ENCODE data around the gene FAM187B. TPM values are rescaled to one million over a fixed set of nuclear protein-coding genes. Genes with fewer than 3 reads are reported as not detected.
A peak's percentile ranks its signal among the peaks of the same experiment; 100 is the strongest.

FAM187B gene
- total and polyA plus RNA-seq, 2 donors (not counting 1 experiment from before 2014, with no cell fraction given), result 0.25 TPM; not detected in 1

- Histone ChIP-seq H3K4me1 (ENCODE audit: control insufficient read depth in 2 of 2, insufficient read depth in 2 of 2, low read length in 2 of 2) (peaks cover 16 to 20% of the 10 kb centered on the region in 2 donors), H3K27ac (ENCODE audit: low read length in 2 of 2) (no peak overlapping the region), H3K4me2 (replicated peaks; ENCODE audit: low read depth, low read length, poor library complexity, severe bottlenecking) (peak overlapping the region; percentile 61), H3K36me3 (replicated peaks in 1 of 2; ENCODE audit: control extremely low read depth in 1 of 2, control insufficient read depth in 1 of 2, extremely low read depth in 1 of 2, insufficient read depth in 2 of 2, low read length in 1 of 2) (no peaks in the 10 kb centered on the region), H3K9me3 (ENCODE audit: control extremely low read depth in 1 of 3, control insufficient read depth in 2 of 3, insufficient read depth in 1 of 3, low read length in 2 of 3) (peaks cover 0 to 14% (median 0%) of the 10 kb centered on the region in 3 donors), H3K4me3 (ENCODE audit: control extremely low read depth in 1 of 5, extremely low read depth in 1 of 5, insufficient read depth in 1 of 5, low read depth in 2 of 5, low read length in 4 of 5) (no peak overlapping the region), H3K9ac (ENCODE audit: low read length) (no peak overlapping the region), H3K27me3 (replicated peaks in 1 of 4; ENCODE audit: control extremely low read depth in 1 of 4, control insufficient read depth in 3 of 4, insufficient read depth in 4 of 4, low read length in 3 of 4) (no peaks in the 10 kb centered on the region), H2AFZ (ENCODE audit: insufficient read depth, low read depth, low read length, poor library complexity, severe bottlenecking) (peak overlapping the region; percentile 29), H3K79me2 (ENCODE audit: control insufficient read depth, insufficient read depth, low read length) (no peaks in the 10 kb centered on the region), H4K20me1 (ENCODE audit: control insufficient read depth, insufficient read depth, low read length, poor library complexity, severe bottlenecking) (no peaks in the 10 kb centered on the region)
- TF ChIP-seq CTCF (IDR thresholded peaks at IDR 0.05) (no peak), EZH2 (IDR thresholded peaks at IDR 0.05; ENCODE audit: borderline replicate concordance, insufficient read depth, low read depth, low read length, poor library complexity, severe bottlenecking) (no peak)
- ATAC-seq (ENCODE audit: low read depth), result peak; percentile 95
- 85% methylated on average over 34 of the region's 41 CpGs for WGBS (ENCODE audit: insufficient coverage)
- intact Hi-C loops (cut with micrococcal nuclease), result no loop called here
- Mint-ChIP-seq H3K4me3 (no peak overlapping the region), H3K9me3 (ENCODE audit: insufficient read depth) (no peaks in the 10 kb centered on the region), H3K27me3 (peaks cover 3% of the 10 kb centered on the region), H3K4me1 (peaks cover 17% of the 10 kb centered on the region), H3K27ac (peak overlapping the region; percentile 15)
- CTCF ChIA-PET, result interaction anchor here (0.8 to 1.9 kb wide), 5 partner anchors 15 to 272 kb away, joined by 3 to 8 read pairs (median 6); no protein-coding TSS in a partner anchor
- peak; percentile 68 for DNase-seq
- POLR2A ChIA-PET, result interaction anchor here (0.5 to 1.0 kb wide), 4 partner anchors 11 to 150 kb away, joined by 3 to 6 read pairs (median 3); partner anchors contain the start of genes FXYD5 and FXYD7
Measured at GRCh38 chr19:35224681-35225571, 3.6 kb downstream of the FAM187B start.

Data from B cell (primary cell).